Lung microvascular endothelial cell (primary cell): ENCODE measurements around the gene PSMA7. TPM values are rescaled to one million over a fixed set of nuclear protein-coding genes. Genes with fewer than 3 reads are reported as not detected.
A peak's percentile ranks its signal among the peaks of the same experiment; 100 is the strongest.

ENCODE experiments used
- DNase-seq, 2 donors: peaks; one replicate each; pipeline versions ENCODE4 v3.0.0 to v3.0.0-alpha.2; 2010; ENCODE audit warnings: low read depth in 2 of 2
- total RNA-seq: library from RNA; depleted of rRNA; stranded (reverse); fragments of >200 nt; gene quantifications from 2 replicates; pipeline ENCODE4 v1.2.1, GENCODE V29; 2014

The PSMA7 gene
- total RNA-seq, 1 donor from 2014 or later = 293 TPM

DNA sequence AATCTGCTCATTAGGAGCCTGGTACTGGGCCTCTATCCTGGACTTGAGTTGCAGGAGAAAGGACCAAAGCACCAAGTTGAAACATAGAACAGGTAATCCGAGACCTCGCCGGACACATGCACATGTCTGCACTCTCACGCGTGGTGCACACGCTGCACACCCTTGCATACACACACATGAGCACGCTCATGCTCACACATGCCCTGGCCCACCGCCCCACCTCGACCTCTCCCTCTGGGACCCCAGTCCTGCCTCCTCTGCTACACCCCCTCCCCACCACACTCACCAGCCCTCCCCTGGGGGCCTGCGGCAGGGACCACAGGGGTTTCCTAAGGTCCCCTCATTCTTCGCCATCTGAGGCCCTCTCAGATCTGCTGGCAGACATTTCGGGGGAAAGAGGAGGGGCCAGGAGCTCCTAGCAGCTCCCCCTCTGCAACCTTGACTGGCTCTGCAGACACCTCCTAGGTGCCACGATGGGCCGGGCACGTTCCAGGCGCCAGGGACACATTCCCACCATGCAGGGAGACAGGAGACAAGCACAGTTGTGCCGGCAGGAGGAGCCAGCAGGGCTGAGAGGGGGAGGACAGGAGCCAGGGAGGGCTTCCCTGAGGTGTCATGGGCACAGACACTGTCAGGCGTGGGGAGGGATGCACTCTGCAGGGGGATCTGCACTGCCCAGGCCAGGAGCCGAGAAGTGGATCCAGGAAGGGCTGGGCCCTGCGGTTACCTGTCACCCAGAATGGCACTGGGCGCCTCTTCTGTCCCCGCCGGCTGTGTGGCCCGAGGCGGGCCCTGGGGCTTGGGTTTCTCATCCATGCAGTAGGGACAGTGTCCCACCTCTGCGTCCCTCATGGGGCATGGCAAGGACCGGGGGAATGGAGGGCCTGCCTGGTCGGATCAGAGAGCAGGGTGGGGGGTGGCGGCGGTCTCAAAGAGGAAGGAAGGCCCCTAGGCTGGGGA, 46.5 kb downstream of the PSMA7 start:
- no peak for DNase-seq

GRCh38 chr20:62089393-62089792, 53.8 kb downstream of the PSMA7 start:
- no peak for DNase-seq

DNA sequence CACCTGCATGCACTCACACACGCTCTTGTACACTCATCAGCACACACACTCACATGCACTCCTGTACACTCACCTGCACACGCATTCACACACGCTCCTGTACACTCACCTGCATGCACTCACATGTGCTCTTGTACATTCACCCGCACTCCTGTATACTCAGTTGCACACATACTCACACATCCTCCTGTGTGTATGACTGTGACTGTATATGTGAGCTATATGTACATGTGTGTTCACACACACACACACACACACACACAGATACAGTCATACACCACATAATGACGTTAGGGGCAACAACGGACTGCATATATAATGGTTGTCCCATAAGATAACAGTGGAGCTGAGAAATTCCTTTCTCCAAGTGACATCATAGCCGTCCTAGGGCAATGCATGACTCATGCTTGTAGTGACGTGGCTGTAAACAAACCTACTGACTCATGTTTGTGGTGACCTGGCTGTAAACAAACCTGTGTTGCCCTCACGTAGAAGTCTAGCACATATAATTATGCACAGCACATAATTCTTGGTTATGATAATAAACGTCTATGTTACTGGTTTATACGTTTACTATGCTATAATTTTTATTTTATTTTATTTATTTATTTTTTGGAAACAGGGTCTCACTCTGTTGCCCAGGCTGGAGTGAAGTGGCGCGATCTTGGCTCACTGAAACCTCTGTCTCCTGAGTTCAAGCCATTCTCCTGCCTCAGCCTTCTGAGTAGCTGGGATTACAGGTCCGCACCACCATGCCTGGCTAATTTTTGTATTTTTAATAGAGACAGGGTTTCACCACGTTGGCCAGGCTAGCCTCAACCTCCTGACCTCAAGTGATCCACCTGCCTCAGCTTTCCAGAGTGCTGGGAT, 54.7 kb downstream of the PSMA7 start:
- peak; percentile 42 to 89 for DNase-seq

DNA sequence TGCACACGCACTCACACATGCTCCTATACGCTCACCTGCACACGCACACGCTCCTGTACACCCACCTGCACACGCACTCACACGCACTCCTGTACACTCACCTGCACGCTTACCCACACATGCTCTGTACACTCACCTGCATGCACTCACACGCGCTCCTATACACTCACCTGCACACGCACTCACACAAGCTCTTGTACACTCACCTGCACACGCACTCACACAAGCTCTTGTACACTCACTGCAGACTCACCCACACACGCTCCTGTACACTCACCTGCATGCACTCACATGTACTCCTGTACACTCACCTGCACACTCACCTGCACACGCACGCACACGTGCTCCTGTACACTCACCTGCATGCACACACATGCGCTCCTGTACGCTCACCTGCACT, 55.6 kb downstream of the PSMA7 start:
- DNase-seq = no peak

GRCh38 chr20:62087227-62087626, 56.0 kb downstream of the PSMA7 start:
- DNase-seq = no peak

Other genes starting within 250 kb of the PSMA7 start
- 1.3 and 2.6 TPM in 2 replicates for gene TAF4, start 77.5 kb downstream of the PSMA7 start, total RNA-seq
- gene LSM14B, start 20.9 kb downstream of the PSMA7 start, total RNA-seq = 21.1 and 25.0 TPM in 2 replicates
- 6.8 and 8.1 TPM in 2 replicates for gene SS18L1, start 375 bp upstream of the PSMA7 start, total RNA-seq
- gene MTG2, start 39.6 kb upstream of the PSMA7 start, total RNA-seq = 7.4 and 10.9 TPM in 2 replicates
- not detected in 2 replicates for gene HRH3, start 76.9 kb upstream of the PSMA7 start, total RNA-seq
- gene OSBPL2, start 95.1 kb upstream of the PSMA7 start, total RNA-seq = 18.7 and 34.9 TPM in 2 replicates
- gene ADRM1, start 159.6 kb upstream of the PSMA7 start, total RNA-seq = 69.4 and 77.6 TPM in 2 replicates
- 5.4 and 14.2 TPM in 2 replicates for gene LAMA5, start 223.9 kb upstream of the PSMA7 start, total RNA-seq
- gene RPS21, start 243.7 kb upstream of the PSMA7 start, total RNA-seq = 960 and 1,048 TPM in 2 replicates